COLO668 (cell line): ENCODE measurements around the gene GRB7.

Source experiments
- DNase-seq: peaks from one replicate; lab custom pipeline; 2025; ENCODE audit not compliant: unreplicated experiment; lab: John Stamatoyannopoulos, UW

The GRB7 gene

GRCh38 chr17:39767147-39767546, 29.4 kb downstream of the GRB7 start:
- no peak for DNase-seq

- peak; percentile 65 for DNase-seq
These were observed 32.3 kb downstream of the GRB7 start for GRCh38 chr17:39769974-39770587.

GRCh38 chr17:39772415-39772814, 34.7 kb downstream of the GRB7 start:
- no peak for DNase-seq

- no peak for DNase-seq
These were observed 35.5 kb downstream of the GRB7 start for GRCh38 chr17:39772987-39773934.

GRCh38 chr17:39774047-39774446, 36.3 kb downstream of the GRB7 start:
- DNase-seq = no peak

GRCh38 chr17:39775031-39775430, 37.3 kb downstream of the GRB7 start:
- no peak for DNase-seq

GRCh38 chr17:39776252-39776651, 38.5 kb downstream of the GRB7 start:
- DNase-seq = no peak

GRCh38 chr17:39777534-39778365, 40.0 kb downstream of the GRB7 start:
- no peak for DNase-seq

GRCh38 chr17:39781031-39781860, 43.5 kb downstream of the GRB7 start:
- DNase-seq = no peak

- DNase-seq = no peak
These were observed 44.1 kb downstream of the GRB7 start for GRCh38 chr17:39781861-39782213.

- DNase-seq = no peak
These were observed 44.7 kb downstream of the GRB7 start for GRCh38 chr17:39782481-39782880.

- no peak for DNase-seq
These were observed 45.2 kb downstream of the GRB7 start for GRCh38 chr17:39782980-39783379.

GRCh38 chr17:39787041-39787440, 49.3 kb downstream of the GRB7 start:
- DNase-seq = no peak

GRCh38 chr17:39787743-39788484, 50.2 kb downstream of the GRB7 start:
- no peak for DNase-seq

GRCh38 chr17:39791111-39791992, 53.6 kb downstream of the GRB7 start:
- DNase-seq = no peak

GRCh38 chr17:39792526-39793221, 54.9 kb downstream of the GRB7 start:
- DNase-seq = no peak

GRCh38 chr17:39793301-39793872, 55.6 kb downstream of the GRB7 start:
- DNase-seq = no peak
